GM06990 (cell line): Measurements from ENCODE around the gene COLEC12.

Experiments used
- DNase-seq: peaks from one replicate; pipeline ENCODE4 v3.0.0-alpha.2; 2011; ENCODE audit not compliant: insufficient read length; ENCODE audit errors: extremely low read depth
- H3K27me3 ChIP-seq: replicated peaks from 2 replicates; pipeline ENCODE4 v1.6.0; 2011; ENCODE audit warnings: low read length; ENCODE audit not compliant: control insufficient read depth, insufficient read depth
- H3K36me3 ChIP-seq: 2 replicates; pipeline ENCODE4 v1.5.1; 2011; ENCODE audit warnings: low read length; ENCODE audit not compliant: control insufficient read depth, insufficient read depth
- H3K4me3 ChIP-seq: replicated peaks from 2 replicates; pipeline ENCODE4 v1.5.1; 2011; ENCODE audit warnings: low read depth, mild to moderate bottlenecking, control low read depth, low read length
- CTCF ChIP-seq: IDR thresholded peaks from 2 replicates; pipeline ENCODE4 v1.5.1; 2011; ENCODE audit warnings: low read length, control low read depth, mild to moderate bottlenecking, inconsistent platforms; ENCODE audit not compliant: insufficient read depth, poor library complexity, severe bottlenecking

The COLEC12 gene

GRCh38 chr18:495017-495416 is 5.5 kb downstream of the COLEC12 start:
- Histone ChIP-seq H3K36me3 (no peaks in the 10 kb centered on the region), H3K27me3 (peaks cover 1% of the 10 kb centered on the region; the same call in 1 of the 2 replicates), H3K4me3 (no peak overlapping the region)
- TF ChIP-seq CTCF, result no peak
- no peak for DNase-seq

GRCh38 chr18:493986-494983 is 6.2 kb downstream of the COLEC12 start:
- Histone ChIP-seq H3K4me3 (no peak overlapping the region), H3K36me3 (no peaks in the 10 kb centered on the region), H3K27me3 (0 out of 2 replicates have a peak, but pooled peaks cover 1% of the 10 kb centered on the region)
- no peak for DNase-seq
- no peak for TF ChIP-seq CTCF

- no peak for DNase-seq
- no peak for TF ChIP-seq CTCF
- no peak overlapping the region for H3K4me3 ChIP-seq
- 0 out of 2 replicates have a peak, but pooled peaks cover 1% of the 10 kb centered on the region for H3K27me3 ChIP-seq
- no peaks in the 10 kb centered on the region for H3K36me3 ChIP-seq
Observed at GRCh38 chr18:492451-492850, 8.1 kb downstream of the COLEC12 start.

GRCh38 chr18:490624-491023 is 9.9 kb downstream of the COLEC12 start:
- DNase-seq, result no peak
- H3K4me3 ChIP-seq, result no peak overlapping the region
- no peaks in the 10 kb centered on the region for H3K36me3 ChIP-seq
- TF ChIP-seq CTCF, result no peak
- 0 out of 2 replicates have a peak, but pooled peaks cover 1% of the 10 kb centered on the region for H3K27me3 ChIP-seq

GRCh38 chr18:490024-490366 is 10.5 kb downstream of the COLEC12 start:
- no peaks in the 10 kb centered on the region for H3K36me3 ChIP-seq
- 0 out of 2 replicates have a peak, but pooled peaks cover 1% of the 10 kb centered on the region for H3K27me3 ChIP-seq
- no peak for DNase-seq
- H3K4me3 ChIP-seq, result no peak overlapping the region
- TF ChIP-seq CTCF, result no peak
